Activated T-cell treated with anti-CD3 and anti-CD28 coated beads, Interleukin-2, amount 50 U/mL, for 4 hours (primary cell): Measurements from ENCODE around the gene ZNF775. TPM values are rescaled to one million over a fixed set of nuclear protein-coding genes. Genes with fewer than 3 reads are reported as not detected.

Experiments
- ATAC-seq, 2 donors: fragments of 200-7000 bp; cut with Tn5 transposase; one replicate each; pipeline ENCODE4 v1.10.0; 2021
- DNase-seq: peaks from one replicate; pipeline ENCODE4 v3.0.0-alpha.2; 2020
- H3K27me3 Mint-ChIP-seq: one replicate; pipeline ENCODE4 v1.8.0; 2021; ENCODE audit warnings: low read depth, mixed read lengths
- H3K36me3 Mint-ChIP-seq: one replicate; pipeline ENCODE4 v1.8.0; 2022; ENCODE audit warnings: mixed read lengths; ENCODE audit not compliant: insufficient read depth
- H3K4me1 Mint-ChIP-seq: one replicate; pipeline ENCODE4 v1.8.0; 2021; ENCODE audit warnings: low read depth, mixed read lengths
- H3K4me3 Mint-ChIP-seq: one replicate; pipeline ENCODE4 v1.8.0; 2021; ENCODE audit warnings: mild to moderate bottlenecking, moderate library complexity, mixed read lengths
- H3K9me3 Mint-ChIP-seq: one replicate; pipeline ENCODE4 v1.8.0; 2021; ENCODE audit warnings: mixed read lengths
- total RNA-seq, 3 donors: library from RNA; stranded (reverse); gene quantifications; one replicate each; pipeline ENCODE4 v1.2.1, GENCODE V29; 2021

The ZNF775 gene
- total RNA-seq, 3 donors from 2014 or later = 3.4 to 4.5 (median 4.2) TPM

DNA sequence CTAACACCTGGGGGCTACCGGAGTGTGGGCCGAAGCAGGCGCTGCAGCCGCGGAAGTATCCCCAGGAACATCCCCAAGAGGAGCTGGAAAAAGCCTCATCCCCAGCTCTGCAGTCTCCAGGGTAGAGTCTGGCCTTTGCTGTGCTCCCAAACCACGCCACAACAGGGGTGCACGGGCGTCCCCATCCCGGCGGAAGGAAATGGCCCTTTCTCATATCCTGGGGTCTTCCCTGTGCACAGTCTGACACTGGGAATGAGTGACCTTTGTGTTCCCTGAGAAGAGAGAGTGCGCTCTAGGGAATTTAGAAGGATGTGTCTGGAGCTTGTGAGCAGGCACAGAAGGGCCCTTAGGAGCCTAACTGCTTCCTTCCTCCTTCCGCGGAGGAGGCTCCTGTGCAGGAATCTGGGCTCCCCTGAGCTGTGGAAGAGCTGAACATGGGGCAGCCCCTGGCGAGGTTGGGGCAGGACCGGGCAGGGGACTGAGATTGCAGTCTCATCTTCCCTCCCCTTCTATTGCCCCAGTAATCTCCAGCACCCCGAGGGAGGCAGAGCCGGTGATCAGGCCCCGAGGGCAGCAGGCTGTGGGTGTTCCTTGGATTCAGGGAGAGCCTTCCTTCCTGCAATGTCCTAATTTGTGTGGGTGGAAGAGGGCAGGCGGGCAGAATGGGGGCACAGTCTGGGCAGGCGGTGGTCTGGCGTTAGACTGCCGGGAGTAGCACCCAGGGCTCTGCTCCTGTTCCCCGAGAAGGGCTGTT, 9.2 kb upstream of the ZNF775 start:
- Mint-ChIP-seq H3K9me3 (no peaks in the 10 kb centered on the region), H3K27me3 (no peaks in the 10 kb centered on the region), H3K4me3 (peak overlapping the region; percentile 96), H3K4me1 (peaks cover 43% of the 10 kb centered on the region), H3K36me3 (peaks cover 8% of the 10 kb centered on the region)
- ATAC-seq (no peak), DNase-seq (no peak)

DNA sequence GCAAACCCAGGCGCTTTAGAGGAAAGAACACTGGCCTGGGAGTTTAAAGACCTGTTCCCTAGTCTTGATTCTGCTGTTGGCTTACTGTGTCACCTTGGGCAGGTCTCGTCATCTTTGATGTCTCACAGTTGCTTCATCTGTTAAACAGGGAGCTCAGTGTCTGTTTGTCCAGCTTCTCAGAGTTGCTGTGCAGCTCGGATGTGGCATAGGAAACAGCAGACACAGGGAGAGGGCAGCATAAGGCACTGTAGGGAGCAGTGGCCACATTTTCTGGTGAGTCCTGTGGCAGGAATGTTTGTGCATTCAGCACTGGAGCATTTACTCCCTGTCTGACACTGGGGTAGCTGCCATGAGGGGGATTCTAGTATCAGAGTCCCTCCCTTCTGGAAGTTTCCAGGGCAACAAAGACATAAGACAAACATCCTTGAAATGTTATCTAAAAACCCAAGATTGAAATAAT, 8.5 kb upstream of the ZNF775 start:
- H3K4me1 Mint-ChIP-seq = peaks cover 42% of the 10 kb centered on the region
- DNase-seq = no peak
- no peaks in the 10 kb centered on the region for H3K9me3 Mint-ChIP-seq
- H3K36me3 Mint-ChIP-seq = peaks cover 8% of the 10 kb centered on the region
- no peak for ATAC-seq
- H3K4me3 Mint-ChIP-seq = peak overlapping the region; percentile 96
- no peaks in the 10 kb centered on the region for H3K27me3 Mint-ChIP-seq

DNA sequence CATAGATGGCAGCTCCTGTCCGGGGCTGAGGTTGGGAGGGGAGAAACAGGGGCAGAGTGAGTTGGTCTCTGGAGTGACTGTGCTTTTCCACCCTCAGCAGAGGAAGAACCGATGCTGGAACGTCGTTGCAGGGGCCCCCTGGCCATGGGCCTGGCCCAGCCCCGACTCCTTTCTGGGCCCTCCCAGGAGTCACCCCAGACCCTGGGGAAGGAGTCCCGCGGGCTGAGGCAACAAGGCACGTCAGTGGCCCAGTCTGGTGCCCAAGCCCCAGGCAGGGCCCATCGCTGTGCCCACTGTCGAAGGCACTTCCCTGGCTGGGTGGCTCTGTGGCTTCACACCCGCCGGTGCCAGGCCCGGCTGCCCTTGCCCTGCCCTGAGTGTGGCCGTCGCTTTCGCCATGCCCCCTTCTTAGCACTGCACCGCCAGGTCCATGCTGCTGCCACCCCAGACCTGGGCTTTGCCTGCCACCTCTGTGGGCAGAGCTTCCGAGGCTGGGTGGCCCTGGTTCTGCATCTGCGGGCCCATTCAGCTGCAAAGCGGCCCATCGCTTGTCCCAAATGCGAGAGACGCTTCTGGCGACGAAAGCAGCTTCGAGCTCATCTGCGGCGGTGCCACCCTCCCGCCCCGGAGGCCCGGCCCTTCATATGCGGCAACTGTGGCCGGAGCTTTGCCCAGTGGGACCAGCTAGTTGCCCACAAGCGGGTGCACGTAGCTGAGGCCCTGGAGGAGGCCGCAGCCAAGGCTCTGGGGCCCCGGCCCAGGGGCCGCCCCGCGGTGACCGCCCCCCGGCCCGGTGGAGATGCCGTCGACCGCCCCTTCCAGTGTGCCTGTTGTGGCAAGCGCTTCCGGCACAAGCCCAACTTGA, 7.8 kb upstream of the ZNF775 start:
- Mint-ChIP-seq H3K4me3 (no peak overlapping the region), H3K4me1 (peaks cover 42% of the 10 kb centered on the region), H3K27me3 (no peaks in the 10 kb centered on the region), H3K9me3 (no peaks in the 10 kb centered on the region), H3K36me3 (peaks cover 8% of the 10 kb centered on the region)
- ATAC-seq = no peak
- no peak for DNase-seq

DNA sequence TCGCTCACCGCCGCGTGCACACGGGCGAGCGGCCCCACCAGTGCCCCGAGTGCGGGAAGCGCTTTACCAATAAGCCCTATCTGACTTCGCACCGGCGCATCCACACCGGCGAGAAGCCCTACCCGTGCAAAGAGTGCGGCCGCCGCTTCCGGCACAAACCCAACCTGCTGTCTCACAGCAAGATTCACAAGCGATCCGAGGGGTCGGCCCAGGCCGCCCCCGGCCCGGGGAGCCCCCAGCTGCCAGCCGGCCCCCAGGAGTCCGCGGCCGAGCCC, 7.2 kb upstream of the ZNF775 start:
- H3K4me3 Mint-ChIP-seq = no peak overlapping the region
- peaks cover 8% of the 10 kb centered on the region for H3K36me3 Mint-ChIP-seq
- H3K9me3 Mint-ChIP-seq = no peaks in the 10 kb centered on the region
- DNase-seq = no peak
- no peaks in the 10 kb centered on the region for H3K27me3 Mint-ChIP-seq
- peaks cover 46% of the 10 kb centered on the region for H3K4me1 Mint-ChIP-seq
- no peak for ATAC-seq

DNA sequence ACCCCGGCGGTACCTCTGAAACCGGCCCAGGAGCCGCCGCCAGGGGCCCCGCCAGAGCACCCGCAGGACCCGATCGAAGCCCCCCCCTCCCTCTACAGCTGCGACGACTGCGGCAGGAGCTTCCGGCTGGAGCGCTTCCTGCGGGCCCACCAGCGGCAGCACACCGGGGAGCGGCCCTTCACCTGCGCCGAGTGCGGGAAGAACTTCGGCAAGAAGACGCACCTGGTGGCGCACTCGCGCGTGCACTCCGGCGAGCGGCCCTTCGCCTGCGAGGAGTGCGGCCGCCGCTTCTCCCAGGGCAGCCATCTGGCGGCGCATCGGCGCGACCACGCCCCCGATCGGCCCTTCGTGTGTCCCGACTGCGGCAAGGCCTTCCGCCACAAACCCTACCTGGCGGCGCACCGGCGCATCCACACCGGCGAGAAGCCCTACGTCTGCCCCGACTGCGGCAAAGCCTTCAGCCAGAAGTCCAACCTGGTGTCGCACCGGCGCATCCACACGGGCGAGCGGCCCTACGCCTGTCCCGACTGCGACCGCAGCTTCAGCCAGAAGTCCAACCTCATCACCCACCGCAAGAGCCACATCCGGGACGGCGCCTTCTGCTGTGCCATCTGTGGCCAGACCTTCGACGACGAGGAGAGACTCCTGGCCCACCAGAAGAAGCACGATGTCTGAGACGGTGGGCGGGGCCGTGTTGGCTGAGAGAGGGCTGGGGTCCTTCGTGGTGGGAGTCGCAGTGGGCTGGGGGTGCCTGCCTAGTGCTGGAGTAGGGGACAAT, 6.7 kb upstream of the ZNF775 start:
- DNase-seq = no peak
- H3K4me1 Mint-ChIP-seq = peaks cover 47% of the 10 kb centered on the region
- H3K9me3 Mint-ChIP-seq = no peaks in the 10 kb centered on the region
- no peaks in the 10 kb centered on the region for H3K27me3 Mint-ChIP-seq
- ATAC-seq = no peak
- H3K36me3 Mint-ChIP-seq = peaks cover 8% of the 10 kb centered on the region
- no peak overlapping the region for H3K4me3 Mint-ChIP-seq

DNA sequence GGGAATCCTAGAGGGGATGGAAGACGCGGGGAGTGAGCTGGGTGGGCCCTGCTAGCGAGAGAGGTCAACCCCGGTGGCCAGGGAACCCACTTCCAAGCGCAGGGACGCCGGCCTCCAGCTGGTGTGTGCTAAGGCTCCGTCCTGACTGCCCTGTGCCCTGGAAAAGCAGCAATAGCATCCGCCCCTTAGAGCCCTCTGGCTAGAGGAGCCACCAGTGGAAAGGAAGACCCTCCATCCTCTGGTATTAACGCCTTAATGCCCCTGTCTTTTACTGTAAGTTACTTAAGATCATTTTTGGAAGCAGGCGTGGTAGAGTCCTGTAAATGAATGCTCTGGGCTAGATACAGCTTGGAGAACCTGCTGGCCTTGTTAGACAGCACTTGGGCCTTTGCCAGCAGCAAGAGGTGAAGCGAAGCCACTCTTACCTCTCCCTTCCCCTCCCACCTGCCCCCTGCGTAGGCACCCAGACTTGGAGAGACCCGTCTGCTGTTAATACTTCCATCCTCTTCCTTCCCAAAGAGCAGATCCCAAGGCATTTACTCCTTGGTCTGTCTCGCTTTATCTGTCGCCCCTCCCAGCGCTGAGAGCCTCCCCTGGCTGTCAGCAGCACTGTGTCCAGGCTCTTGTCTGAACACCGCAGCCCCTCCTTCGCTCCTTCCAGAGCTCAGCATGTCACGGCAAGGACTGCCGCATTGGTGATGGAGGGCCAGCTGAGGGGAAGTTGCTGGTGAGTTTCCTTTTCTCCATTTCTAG, 5.9 kb upstream of the ZNF775 start:
- Mint-ChIP-seq H3K27me3 (no peaks in the 10 kb centered on the region), H3K9me3 (no peaks in the 10 kb centered on the region), H3K36me3 (peaks cover 8% of the 10 kb centered on the region), H3K4me3 (no peak overlapping the region), H3K4me1 (peaks cover 49% of the 10 kb centered on the region)
- ATAC-seq = no peak
- no peak for DNase-seq

DNA sequence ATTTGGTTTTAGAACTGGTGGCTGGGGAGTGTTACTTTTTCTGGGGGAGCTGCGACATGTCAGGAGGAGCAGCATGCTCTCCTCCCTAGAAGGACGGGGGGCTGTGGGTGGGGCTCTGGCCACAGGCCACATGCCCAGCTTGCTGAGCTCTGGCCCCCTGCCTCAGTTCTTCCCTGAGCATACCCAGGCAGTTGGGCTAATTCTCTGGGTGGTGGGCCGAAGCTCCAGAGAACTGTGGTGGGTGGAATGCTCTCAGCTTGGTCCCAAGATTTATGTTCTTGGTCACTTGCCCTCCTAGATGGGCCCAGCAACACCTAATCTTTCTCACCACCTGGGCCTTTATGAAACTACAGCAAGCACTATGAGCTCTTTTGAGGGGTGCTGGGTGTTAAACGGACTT, 5.1 kb upstream of the ZNF775 start:
- Mint-ChIP-seq H3K27me3 (no peaks in the 10 kb centered on the region), H3K36me3 (peaks cover 8% of the 10 kb centered on the region), H3K9me3 (no peaks in the 10 kb centered on the region), H3K4me1 (peaks cover 50% of the 10 kb centered on the region), H3K4me3 (no peak overlapping the region)
- ATAC-seq = no peak
- DNase-seq = no peak

DNA sequence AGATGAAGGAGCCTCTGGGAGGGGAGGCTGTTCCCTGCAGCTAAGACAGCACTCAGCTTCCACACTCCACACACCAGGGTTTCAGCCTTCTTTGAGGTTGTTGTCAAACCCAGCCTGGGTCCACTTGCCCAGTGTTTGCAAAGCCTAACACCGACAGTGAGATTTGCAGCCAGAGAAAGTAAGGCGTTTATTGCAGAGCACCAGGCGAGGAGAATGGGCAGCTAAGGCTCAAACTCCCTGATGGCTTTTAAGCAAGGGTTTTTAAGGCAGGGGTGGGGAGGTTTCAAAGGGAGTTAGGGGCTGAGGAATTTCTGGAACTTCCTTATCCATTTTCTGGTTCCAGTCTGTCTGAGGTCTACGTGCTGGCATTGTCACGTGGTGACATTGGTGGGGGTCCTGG, 4.7 kb upstream of the ZNF775 start:
- ATAC-seq (no peak), DNase-seq (no peak)
- H3K9me3 Mint-ChIP-seq = no peaks in the 10 kb centered on the region
- no peaks in the 10 kb centered on the region for H3K27me3 Mint-ChIP-seq
- H3K36me3 Mint-ChIP-seq = peaks cover 8% of the 10 kb centered on the region
- no peak overlapping the region for H3K4me3 Mint-ChIP-seq
- H3K4me1 Mint-ChIP-seq = peaks cover 50% of the 10 kb centered on the region

DNA sequence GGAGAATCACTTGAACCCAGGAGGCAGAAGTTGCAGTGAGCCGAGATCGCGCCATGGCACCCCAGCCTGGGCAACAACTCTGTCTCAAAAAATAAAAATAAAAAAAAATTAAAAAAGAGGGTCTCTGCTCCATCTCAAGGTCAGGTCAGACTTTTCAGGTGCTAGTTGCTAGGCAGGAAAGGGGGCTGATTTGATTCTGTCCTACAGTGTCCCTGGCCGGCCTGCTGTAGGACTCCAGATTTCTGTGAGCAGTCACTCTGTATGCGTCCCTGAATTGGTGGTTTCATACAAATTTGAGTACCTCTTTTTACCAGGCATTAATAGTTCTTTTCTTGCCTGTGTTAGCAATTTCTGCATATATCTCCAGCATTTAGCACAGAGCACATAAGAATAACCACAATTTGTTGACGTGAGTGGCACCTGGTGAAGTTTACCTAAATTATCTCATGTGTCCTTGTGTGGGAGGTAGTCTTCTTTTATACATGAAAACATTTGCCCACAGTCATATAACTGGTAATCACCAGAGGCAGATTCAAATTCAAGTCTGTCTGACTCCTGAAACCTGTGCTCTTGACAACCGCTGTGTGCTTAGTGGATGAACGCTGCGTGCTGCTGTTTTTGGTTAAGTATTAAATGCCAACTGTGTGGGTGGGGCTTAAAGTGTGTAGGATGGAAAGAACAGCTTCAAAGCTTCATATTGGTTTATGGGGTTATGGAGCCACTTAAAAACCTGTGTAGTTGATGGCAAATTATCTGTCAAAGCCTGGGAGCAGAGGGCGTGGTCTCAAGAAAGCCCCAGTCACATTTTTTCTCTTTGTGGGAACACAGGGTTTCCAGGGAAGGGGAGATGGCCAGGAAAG, 3.2 kb upstream of the ZNF775 start:
- peak; percentile 40 for DNase-seq
- Mint-ChIP-seq H3K9me3 (no peaks in the 10 kb centered on the region), H3K4me3 (peak overlapping the region; percentile 63), H3K4me1 (peaks cover 48% of the 10 kb centered on the region), H3K36me3 (peaks cover 8% of the 10 kb centered on the region), H3K27me3 (no peaks in the 10 kb centered on the region)
- peak; percentile 32 to 36 for ATAC-seq

DNA sequence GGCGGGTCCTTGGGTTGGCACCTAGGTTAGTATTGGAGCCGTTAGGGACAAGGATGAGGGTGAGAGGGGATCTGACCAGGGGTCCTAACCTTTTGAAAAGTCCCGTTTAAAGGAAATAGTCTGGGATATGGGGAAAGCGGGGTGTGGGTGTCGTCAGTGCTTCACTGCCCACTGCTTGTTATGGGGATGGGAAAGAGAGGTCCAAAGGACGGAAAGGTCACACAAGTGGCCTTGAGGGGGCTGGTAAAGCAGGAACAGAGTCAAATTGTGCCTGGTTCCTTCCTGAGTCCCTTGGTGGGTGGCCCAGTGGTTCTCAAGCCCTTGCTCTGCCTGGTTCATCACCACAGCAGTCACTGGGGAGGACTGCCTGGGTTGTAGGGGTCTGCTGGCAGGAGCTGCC, 2.6 kb upstream of the ZNF775 start:
- peaks cover 48% of the 10 kb centered on the region for H3K4me1 Mint-ChIP-seq
- no peaks in the 10 kb centered on the region for H3K9me3 Mint-ChIP-seq
- no peaks in the 10 kb centered on the region for H3K27me3 Mint-ChIP-seq
- peaks cover 8% of the 10 kb centered on the region for H3K36me3 Mint-ChIP-seq
- no peak for DNase-seq
- H3K4me3 Mint-ChIP-seq = peak overlapping the region; percentile 63
- no peak for ATAC-seq

DNA sequence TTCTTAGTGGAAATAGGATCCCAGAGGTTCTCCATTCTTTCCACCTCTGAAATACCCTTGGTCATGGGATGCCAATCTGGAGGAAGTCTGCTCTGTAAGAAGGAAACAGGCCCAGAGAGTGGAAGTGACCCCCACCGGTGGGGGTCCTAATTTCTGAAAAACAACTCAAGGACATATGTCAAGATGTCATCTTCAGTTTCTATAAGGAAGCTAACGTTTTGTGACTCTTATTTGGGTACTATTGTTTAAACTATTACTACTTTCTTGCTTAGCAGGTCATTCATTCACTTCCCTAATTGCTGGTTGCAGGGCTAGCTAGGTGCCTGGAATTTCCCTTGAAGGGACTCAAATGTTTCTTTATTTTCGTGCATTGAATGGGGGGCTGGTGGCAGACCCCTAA, 1.9 kb upstream of the ZNF775 start:
- Mint-ChIP-seq H3K36me3 (peaks cover 8% of the 10 kb centered on the region), H3K4me3 (no peak overlapping the region), H3K9me3 (no peaks in the 10 kb centered on the region), H3K27me3 (no peaks in the 10 kb centered on the region), H3K4me1 (peaks cover 48% of the 10 kb centered on the region)
- ATAC-seq = no peak
- DNase-seq = no peak

DNA sequence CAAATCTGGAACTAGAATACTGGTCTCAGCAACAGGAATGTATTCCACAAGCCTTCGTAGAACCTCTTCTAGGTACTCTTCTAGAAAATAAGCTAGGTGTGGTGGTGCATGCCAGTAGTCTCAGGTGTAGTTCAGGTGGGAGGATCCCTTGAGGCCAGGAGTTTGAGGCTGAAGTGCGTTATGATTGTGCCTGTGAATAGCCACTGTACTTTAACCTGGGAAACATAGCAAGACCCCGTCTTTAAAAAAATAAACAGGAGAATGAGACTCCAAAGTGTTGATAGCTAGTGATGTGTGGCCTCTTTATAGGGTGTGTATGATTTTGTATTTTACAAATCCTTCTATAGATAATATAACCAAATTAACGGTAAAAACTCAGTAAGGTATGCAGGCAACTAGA, 1.5 kb upstream of the ZNF775 start:
- Mint-ChIP-seq H3K4me3 (peak overlapping the region; percentile 79), H3K4me1 (peaks cover 48% of the 10 kb centered on the region), H3K9me3 (no peaks in the 10 kb centered on the region)

DNA sequence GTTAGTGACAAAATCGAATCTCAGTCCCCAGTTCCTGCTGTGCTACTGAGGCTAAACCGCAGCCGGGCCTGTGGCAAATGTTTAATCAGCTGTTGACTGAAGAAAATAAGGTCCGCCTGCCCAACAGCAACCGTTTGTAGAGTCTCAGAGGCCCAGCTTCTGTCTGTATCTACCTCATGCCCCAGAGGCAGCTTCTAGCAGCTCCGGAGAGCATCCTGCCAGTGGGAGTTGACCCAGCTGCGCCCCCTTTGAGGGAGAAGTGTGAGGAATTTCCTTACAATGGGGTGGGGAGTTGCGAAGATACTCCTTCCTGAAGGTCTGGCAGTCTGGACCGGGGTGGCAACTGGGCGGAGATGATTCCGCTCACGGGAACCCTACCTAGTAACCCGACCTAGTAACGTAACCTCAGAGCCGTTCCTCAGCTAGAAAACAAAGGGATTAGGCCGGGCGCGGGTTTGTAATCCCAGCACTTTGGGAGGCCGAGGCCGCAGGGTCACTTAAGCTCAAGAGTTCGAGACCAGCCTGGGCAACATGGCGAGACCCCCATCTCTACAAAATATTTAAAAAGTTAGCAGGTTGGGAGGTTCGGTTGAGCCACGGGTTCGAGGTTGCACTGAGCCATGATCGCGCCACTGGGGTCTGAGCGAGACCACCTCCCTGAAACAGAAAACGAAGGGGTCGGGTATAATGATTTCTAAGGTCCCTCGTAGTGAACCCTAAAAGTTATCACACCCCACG, 846 bp upstream of the ZNF775 start:
- Mint-ChIP-seq H3K9me3 (no peaks in the 10 kb centered on the region), H3K27me3 (no peaks in the 10 kb centered on the region), H3K4me1 (peaks cover 50% of the 10 kb centered on the region), H3K36me3 (peaks cover 5% of the 10 kb centered on the region), H3K4me3 (peak overlapping the region; percentile 79)
- ATAC-seq (no peak), DNase-seq (no peak)

More for the DNA sequence above, 1.5 kb upstream of the ZNF775 start:
- no peak for DNase-seq
- Mint-ChIP-seq H3K27me3 (no peaks in the 10 kb centered on the region), H3K36me3 (peaks cover 5% of the 10 kb centered on the region)
- ATAC-seq = no peak
